Activated CD4-positive, alpha-beta T cell treated with anti-CD3 and anti-CD28 coated beads, Interleukin-2, Interleukin-6, amounts not matched to agents 100 ng/mL and 50 ng/mL, durations not matched to agents 16 hours and 8 hours (primary cell): Measurements from ENCODE around the gene CAMK2A.

Experiments used
- DNase-seq: peaks from one replicate; pipeline ENCODE4 v3.0.0-alpha.2; 2020

The CAMK2A gene

GRCh38 chr5:150209099-150209635 is 80.4 kb downstream of the CAMK2A start:
- DNase-seq = no peak

- no peak for DNase-seq
These were observed 81.1 kb downstream of the CAMK2A start for GRCh38 chr5:150208187-150209098.

GRCh38 chr5:150206779-150207115 is 82.8 kb downstream of the CAMK2A start:
- no peak for DNase-seq

GRCh38 chr5:150206098-150206778 is 83.3 kb downstream of the CAMK2A start:
- no peak for DNase-seq

- DNase-seq = no peak
These were observed 85.0 kb downstream of the CAMK2A start for GRCh38 chr5:150204590-150204960.

- DNase-seq = no peak
These were observed 85.6 kb downstream of the CAMK2A start for GRCh38 chr5:150203832-150204589.

GRCh38 chr5:150202501-150202900 is 87.1 kb downstream of the CAMK2A start:
- DNase-seq = no peak

- DNase-seq = no peak
These were observed 92.1 kb downstream of the CAMK2A start for GRCh38 chr5:150197476-150197875.

GRCh38 chr5:150196986-150197385 is 92.6 kb downstream of the CAMK2A start:
- DNase-seq = no peak

- DNase-seq = no peak
These were observed 93.1 kb downstream of the CAMK2A start for GRCh38 chr5:150196514-150196913.

- no peak for DNase-seq
These were observed 93.7 kb downstream of the CAMK2A start for GRCh38 chr5:150195736-150196485.

GRCh38 chr5:150192462-150192861 is 97.1 kb downstream of the CAMK2A start:
- DNase-seq = no peak

GRCh38 chr5:150190987-150191386 is 98.6 kb downstream of the CAMK2A start:
- no peak for DNase-seq

GRCh38 chr5:150190503-150190979 is 99.0 kb downstream of the CAMK2A start:
- no peak for DNase-seq

- no peak for DNase-seq
These were observed 99.7 kb downstream of the CAMK2A start, which contains the start of gene SLC6A7 for GRCh38 chr5:150189728-150190502. TSS of gene SLC6A7 (plus strand) at chr5:150190062. CDS start at chr5:150190328, 266 bp downstream.

- no peak for DNase-seq
These were observed 100.2 kb downstream of the CAMK2A start for GRCh38 chr5:150189326-150189725.

GRCh38 chr5:150188146-150188842 is 101.3 kb downstream of the CAMK2A start:
- DNase-seq = no peak

- no peak for DNase-seq
These were observed 102.7 kb downstream of the CAMK2A start for GRCh38 chr5:150186897-150187296.

- DNase-seq = no peak
These were observed 103.4 kb downstream of the CAMK2A start for GRCh38 chr5:150186137-150186536.

GRCh38 chr5:150184990-150185912 is 104.3 kb downstream of the CAMK2A start:
- no peak for DNase-seq
